Ectodermal cell (in vitro differentiated cells): Measurements from ENCODE around the gene SLC22A12. TPM values are rescaled to one million over a fixed set of nuclear protein-coding genes. Genes with fewer than 3 reads are reported as not detected.

Source experiments
- H3K27ac ChIP-seq: 2 replicates; pipeline ENCODE4 v1.7.0; 2013; ENCODE audit warnings: mild to moderate bottlenecking, low read depth, low read length; ENCODE audit not compliant: insufficient read depth, poor library complexity, severe bottlenecking
- H3K27me3 ChIP-seq: 2 replicates; pipeline ENCODE4 v1.7.0; 2013; ENCODE audit warnings: mild to moderate bottlenecking, low read length; ENCODE audit not compliant: insufficient read depth, control insufficient read depth, poor library complexity, severe bottlenecking
- H3K36me3 ChIP-seq: one replicate; pipeline ENCODE4 v1.7.0; 2013; ENCODE audit warnings: low read length; ENCODE audit not compliant: control insufficient read depth, insufficient read depth
- H3K4me1 ChIP-seq: one replicate; pipeline ENCODE4 v1.7.0; 2013; ENCODE audit warnings: low read length; ENCODE audit not compliant: control insufficient read depth, insufficient read depth
- H3K4me3 ChIP-seq: 2 replicates; pipeline ENCODE4 v1.7.0; 2013; ENCODE audit warnings: low read depth, low read length, control low read depth; ENCODE audit not compliant: insufficient read depth
- H3K9me3 ChIP-seq: 2 replicates; pipeline ENCODE4 v1.7.0; 2013; ENCODE audit warnings: mild to moderate bottlenecking, low read length, moderate library complexity; ENCODE audit not compliant: control insufficient read depth
- WGBS, 2 experiments: methylation state at CpG; one replicate each; pipeline ENCODE4 v1.1.7; 2013; ENCODE audit warnings: missing lambda C conversion rate in 2 of 2; 5-methylcytosine and 5-hydroxymethylcytosine counted together
- polyA plus RNA-seq, 4 experiments: library from polyadenylated mRNA; stranded (reverse); fragments of 50-300 nt; gene quantifications; one replicate each; pipeline ENCODE4 v1.2.3, GENCODE V29; 2013

The SLC22A12 gene
- not detected for polyA plus RNA-seq (2013, experiment 1 of 4)
- polyA plus RNA-seq (2013, experiment 2 of 4), result not detected
- not detected for polyA plus RNA-seq (2013, experiment 3 of 4)
- not detected for polyA plus RNA-seq (2013, experiment 4 of 4)

DNA sequence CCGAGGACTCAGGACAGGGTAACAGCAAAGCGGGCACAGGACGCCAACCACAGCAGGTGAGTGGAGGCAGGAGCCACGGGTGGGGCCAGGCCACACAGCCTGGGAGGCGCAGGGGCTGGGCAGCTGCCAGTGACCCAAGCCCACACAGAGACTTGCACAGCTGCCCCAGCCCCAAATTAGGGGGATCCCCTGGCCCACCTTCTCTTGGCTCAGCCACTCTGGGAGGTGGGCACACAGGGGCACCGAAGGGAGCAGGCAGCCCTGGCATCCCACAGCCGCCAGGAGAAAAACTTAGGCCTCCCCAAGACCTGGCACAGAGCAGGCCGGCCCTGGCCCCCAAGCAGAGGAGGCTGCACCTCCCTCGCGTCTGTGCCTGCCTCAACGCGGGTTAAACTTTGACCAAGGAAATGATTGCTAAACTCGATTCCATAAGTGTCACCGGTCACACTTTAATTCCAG, at the start of gene SLC22A12:
TSS of gene SLC22A12 (plus strand) at position 458 of the 459 bp plus-strand sequence. CDS start 337 bp downstream, outside the sequence.
- Histone ChIP-seq H3K27me3 (no peaks in the 10 kb centered on the region), H3K4me3 (no peak within 1 kb of the TSS), H3K36me3 (no peaks in the 10 kb centered on the region), H3K9me3 (no peaks in the 10 kb centered on the region), H3K4me1 (no peaks in the 10 kb centered on the region), H3K27ac (no peak within 1 kb of the TSS)
- WGBS, 2 experiments, result 87 to 89% methylated on average over 14 of the region's 14 CpGs

- H3K4me1 ChIP-seq, result no peaks in the 10 kb centered on the region
- H3K9me3 ChIP-seq, result no peaks in the 10 kb centered on the region
- H3K4me3 ChIP-seq, result no peak overlapping the region
- no peaks in the 10 kb centered on the region for H3K27me3 ChIP-seq
- 93% methylated on average over 34 to 35 of the region's 35 CpGs for WGBS, 2 experiments
- no peaks in the 10 kb centered on the region for H3K36me3 ChIP-seq
- H3K27ac ChIP-seq, result no peak overlapping the region
Observed at GRCh38 chr11:64542172-64543125, 48.6 kb upstream of the SLC22A12 start.

- H3K9me3 ChIP-seq, result no peaks in the 10 kb centered on the region
- no peak overlapping the region for H3K27ac ChIP-seq
- H3K36me3 ChIP-seq, result no peaks in the 10 kb centered on the region
- no peaks in the 10 kb centered on the region for H3K27me3 ChIP-seq
- H3K4me1 ChIP-seq, result no peaks in the 10 kb centered on the region
- no peak overlapping the region for H3K4me3 ChIP-seq
Observed at GRCh38 chr11:64543818-64544217, 47.2 kb upstream of the SLC22A12 start.

- H3K4me3 ChIP-seq, result no peak overlapping the region
- 88 to 94% methylated on average over 2 of the region's 2 CpGs for WGBS, 2 experiments
- H3K4me1 ChIP-seq, result no peaks in the 10 kb centered on the region
- no peaks in the 10 kb centered on the region for H3K27me3 ChIP-seq
- no peaks in the 10 kb centered on the region for H3K36me3 ChIP-seq
- H3K9me3 ChIP-seq, result no peaks in the 10 kb centered on the region
- no peak overlapping the region for H3K27ac ChIP-seq
Observed at GRCh38 chr11:64544616-64545296, 46.3 kb upstream of the SLC22A12 start.

GRCh38 chr11:64545619-64546018, 45.4 kb upstream of the SLC22A12 start:
- WGBS, 2 experiments, result 92 to 96% methylated on average over 15 of the region's 15 CpGs
- Histone ChIP-seq H3K27ac (no peak overlapping the region), H3K9me3 (no peaks in the 10 kb centered on the region), H3K4me3 (no peak overlapping the region), H3K27me3 (no peaks in the 10 kb centered on the region), H3K36me3 (no peaks in the 10 kb centered on the region), H3K4me1 (no peaks in the 10 kb centered on the region)

DNA sequence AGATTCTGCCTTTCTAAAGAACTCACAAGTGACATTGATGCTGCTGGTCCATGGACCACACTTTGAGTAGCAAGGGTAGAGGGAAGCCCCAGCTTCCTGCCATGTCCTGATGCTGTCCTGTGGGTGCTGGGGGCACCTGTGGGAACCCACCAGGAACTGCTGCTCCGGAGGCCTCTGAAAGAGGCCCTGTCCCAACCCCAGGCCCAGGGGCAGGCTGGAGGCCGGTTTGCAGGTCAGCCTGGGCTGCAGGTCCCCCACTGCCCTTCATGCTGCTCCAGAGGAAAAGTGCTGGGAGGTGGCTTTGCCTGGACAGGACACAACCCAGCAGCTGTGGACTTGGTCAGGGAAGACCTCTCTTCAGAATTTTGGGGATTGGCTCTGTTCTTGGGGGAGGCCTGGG, 44.8 kb upstream of the SLC22A12 start:
- H3K9me3 ChIP-seq, result no peaks in the 10 kb centered on the region
- no peaks in the 10 kb centered on the region for H3K36me3 ChIP-seq
- H3K27me3 ChIP-seq, result no peaks in the 10 kb centered on the region
- WGBS, 2 experiments, result 90 to 92% methylated on average over 2 of the region's 2 CpGs
- no peak overlapping the region for H3K4me3 ChIP-seq
- H3K4me1 ChIP-seq, result no peaks in the 10 kb centered on the region
- no peak overlapping the region for H3K27ac ChIP-seq

- no peaks in the 10 kb centered on the region for H3K27me3 ChIP-seq
- no peak overlapping the region for H3K27ac ChIP-seq
- H3K4me1 ChIP-seq, result no peaks in the 10 kb centered on the region
- WGBS, 2 experiments, result 91 to 93% methylated on average over 8 of the region's 8 CpGs
- H3K4me3 ChIP-seq, result no peak overlapping the region
- H3K9me3 ChIP-seq, result no peaks in the 10 kb centered on the region
- H3K36me3 ChIP-seq, result no peaks in the 10 kb centered on the region
Observed at GRCh38 chr11:64546600-64546999, 44.4 kb upstream of the SLC22A12 start.

- Histone ChIP-seq H3K27ac (no peak overlapping the region), H3K4me1 (no peaks in the 10 kb centered on the region), H3K4me3 (no peak overlapping the region), H3K27me3 (no peaks in the 10 kb centered on the region), H3K36me3 (no peaks in the 10 kb centered on the region), H3K9me3 (no peaks in the 10 kb centered on the region)
- WGBS, 2 experiments, result 90% methylated on average over 2 of the region's 4 CpGs; no CpG with 5 or more reads in 1 of the 2 experiments
Observed at GRCh38 chr11:64549969-64550368, 41.1 kb upstream of the SLC22A12 start.

- H3K27me3 ChIP-seq, result no peaks in the 10 kb centered on the region
- H3K4me1 ChIP-seq, result peaks cover 7% of the 10 kb centered on the region
- H3K27ac ChIP-seq, result no peak overlapping the region
- H3K36me3 ChIP-seq, result no peaks in the 10 kb centered on the region
- no peaks in the 10 kb centered on the region for H3K9me3 ChIP-seq
- no peak overlapping the region for H3K4me3 ChIP-seq
- 68 to 70% methylated on average over 13 of the region's 13 CpGs for WGBS, 2 experiments
Observed at GRCh38 chr11:64553554-64554201, 37.3 kb upstream of the SLC22A12 start.
